ENCODE data around the gene KRT33B. TPM values are rescaled to one million over a fixed set of nuclear protein-coding genes. Genes with fewer than 3 reads are reported as not detected.

KRT33B gene
- polyA plus RNA-seq (2013, experiment 1 of 2), result not detected
- polyA plus RNA-seq (2013, experiment 2 of 2), result not detected

DNA sequence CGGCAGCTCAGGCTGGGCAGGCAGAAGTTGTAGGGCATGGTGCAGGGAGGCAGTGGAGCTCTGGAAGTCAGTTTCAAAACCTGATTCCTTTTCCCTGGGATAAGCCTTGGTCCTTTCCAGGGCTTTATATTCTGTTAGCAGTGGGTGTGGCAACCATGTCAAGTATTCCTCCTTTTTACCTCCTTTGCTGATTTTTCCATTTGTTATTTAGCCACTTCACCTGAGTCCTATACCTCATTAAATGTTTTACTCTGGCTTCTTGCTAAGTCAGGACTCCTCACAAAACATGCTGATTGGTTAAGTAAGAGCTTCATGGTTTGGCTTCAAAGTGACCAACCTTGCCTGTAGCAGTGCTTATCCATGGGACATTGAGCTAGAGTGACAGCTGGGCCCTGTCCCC, at the start of gene KRT33B:
Gene KRT33B, minus strand, starts transcription at position 101 of the 400 bp plus-strand sequence. Its CDS starts 63 bp downstream, at position 38.
- Histone ChIP-seq H3K79me2 (ENCODE audit: control insufficient read depth, insufficient read depth, low read length) (no peaks in the 10 kb centered on the region), H2BK120ac (ENCODE audit: low read depth, low read length) (no peak within 1 kb of the TSS), H4K8ac (ENCODE audit: low read depth, low read length) (no peak within 1 kb of the TSS), H2AK5ac (ENCODE audit: low read length) (no peak within 1 kb of the TSS), H3K56ac (ENCODE audit: low read length) (no peak within 1 kb of the TSS), H3K27me3 (ENCODE audit: insufficient read depth, low read length, poor library complexity) (no peaks in the 10 kb centered on the region), H3K27ac (ENCODE audit: low read depth, low read length) (no peak within 1 kb of the TSS), H3K79me1 (ENCODE audit: low read length) (no peaks in the 10 kb centered on the region), H2BK15ac (replicated peaks; ENCODE audit: low read depth) (no peak within 1 kb of the TSS), H2BK5ac (ENCODE audit: low read length) (no peak within 1 kb of the TSS), H3K23ac (ENCODE audit: low read length) (no peak within 1 kb of the TSS), H4K5ac (ENCODE audit: low read length) (no peak within 1 kb of the TSS), H3K18ac (ENCODE audit: low read length) (no peak within 1 kb of the TSS), H3K9ac (ENCODE audit: low read length) (no peak within 1 kb of the TSS), H3K4me1 (ENCODE audit: control insufficient read depth, low read depth, low read length) (no peaks in the 10 kb centered on the region), H3K4me3 (ENCODE audit: low read length) (no peak within 1 kb of the TSS), H3K4me2 (ENCODE audit: low read length) (no peak within 1 kb of the TSS), H3K36me3 (ENCODE audit: control insufficient read depth, insufficient read depth, low read length) (no peaks in the 10 kb centered on the region), H3K4ac (ENCODE audit: low read depth, low read length) (no peak within 1 kb of the TSS)
- no CpG with 5 or more reads among the region's 1 CpG for WGBS (ENCODE audit: extremely low coverage, insufficient coverage, low lambda C conversion rate)
- no peak for DNase-seq

- H3K79me2 ChIP-seq (ENCODE audit: control insufficient read depth, insufficient read depth, low read length), result no peaks in the 10 kb centered on the region
- H4K8ac ChIP-seq (ENCODE audit: low read depth, low read length), result no peak overlapping the region
- H3K79me1 ChIP-seq (ENCODE audit: low read length), result no peaks in the 10 kb centered on the region
- H3K4me2 ChIP-seq (ENCODE audit: low read length), result no peak overlapping the region
- H2BK5ac ChIP-seq (ENCODE audit: low read length), result no peak overlapping the region
- no peaks in the 10 kb centered on the region for H3K27me3 ChIP-seq (ENCODE audit: insufficient read depth, low read length, poor library complexity)
- no peak overlapping the region for H4K5ac ChIP-seq (ENCODE audit: low read length)
- no peak overlapping the region for H3K4ac ChIP-seq (ENCODE audit: low read depth, low read length)
- DNase-seq, result no peak
- no peak overlapping the region for H2BK120ac ChIP-seq (ENCODE audit: low read depth, low read length)
- H3K4me1 ChIP-seq (ENCODE audit: control insufficient read depth, low read depth, low read length), result peaks cover 5% of the 10 kb centered on the region
- H3K27ac ChIP-seq (ENCODE audit: low read depth, low read length), result no peak overlapping the region
- no peak overlapping the region for H2BK15ac ChIP-seq (replicated peaks; ENCODE audit: low read depth)
- H3K18ac ChIP-seq (ENCODE audit: low read length), result no peak overlapping the region
- WGBS (ENCODE audit: extremely low coverage, insufficient coverage, low lambda C conversion rate), result no CpG with 5 or more reads among the region's 7 CpGs
- no peaks in the 10 kb centered on the region for H3K36me3 ChIP-seq (ENCODE audit: control insufficient read depth, insufficient read depth, low read length)
- no peak overlapping the region for H3K23ac ChIP-seq (ENCODE audit: low read length)
- no peak overlapping the region for H3K9ac ChIP-seq (ENCODE audit: low read length)
- no peak overlapping the region for H3K4me3 ChIP-seq (ENCODE audit: low read length)
- H3K56ac ChIP-seq (ENCODE audit: low read length), result no peak overlapping the region
- no peak overlapping the region for H2AK5ac ChIP-seq (ENCODE audit: low read length)
These were observed 48.7 kb upstream of the KRT33B start for GRCh38 chr17:41418116-41418860.

DNA sequence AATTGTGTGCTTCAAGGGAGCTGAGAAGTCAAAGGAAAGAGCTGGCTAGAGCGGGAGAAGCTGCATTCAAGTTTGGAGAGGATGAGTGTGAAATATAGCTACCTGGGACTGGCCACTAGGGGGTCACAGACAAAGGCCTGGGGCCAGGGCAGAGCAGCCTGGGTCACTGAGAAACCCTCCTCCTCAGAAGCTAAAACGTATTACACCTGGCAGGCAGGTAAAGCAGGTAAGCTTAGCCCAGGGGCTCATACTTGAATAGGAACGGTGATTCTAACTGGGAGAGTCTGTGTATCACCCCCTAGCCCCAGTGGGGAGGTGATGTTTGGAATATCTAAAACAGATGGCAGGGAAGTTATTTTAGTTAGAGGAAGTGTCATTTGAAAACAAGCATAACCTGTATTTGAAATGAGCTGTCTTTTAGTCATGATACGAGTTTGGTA, 48.0 kb upstream of the KRT33B start:
- H4K8ac ChIP-seq (ENCODE audit: low read depth, low read length), result no peak overlapping the region
- no peak overlapping the region for H3K4me3 ChIP-seq (ENCODE audit: low read length)
- no peaks in the 10 kb centered on the region for H3K79me1 ChIP-seq (ENCODE audit: low read length)
- H3K56ac ChIP-seq (ENCODE audit: low read length), result no peak overlapping the region
- H3K9ac ChIP-seq (ENCODE audit: low read length), result no peak overlapping the region
- peaks cover 5% of the 10 kb centered on the region for H3K4me1 ChIP-seq (ENCODE audit: control insufficient read depth, low read depth, low read length)
- DNase-seq, result peak; percentile 65
- no peak overlapping the region for H2BK5ac ChIP-seq (ENCODE audit: low read length)
- H3K27me3 ChIP-seq (ENCODE audit: insufficient read depth, low read length, poor library complexity), result no peaks in the 10 kb centered on the region
- H3K27ac ChIP-seq (ENCODE audit: low read depth, low read length), result no peak overlapping the region
- no peaks in the 10 kb centered on the region for H3K36me3 ChIP-seq (ENCODE audit: control insufficient read depth, insufficient read depth, low read length)
- no peak overlapping the region for H2BK15ac ChIP-seq (replicated peaks; ENCODE audit: low read depth)
- H4K5ac ChIP-seq (ENCODE audit: low read length), result no peak overlapping the region
- no peak overlapping the region for H3K23ac ChIP-seq (ENCODE audit: low read length)
- H3K79me2 ChIP-seq (ENCODE audit: control insufficient read depth, insufficient read depth, low read length), result no peaks in the 10 kb centered on the region
- no CpG with 5 or more reads among the region's 4 CpGs for WGBS (ENCODE audit: extremely low coverage, insufficient coverage, low lambda C conversion rate)
- H3K18ac ChIP-seq (ENCODE audit: low read length), result no peak overlapping the region
- H2BK120ac ChIP-seq (ENCODE audit: low read depth, low read length), result no peak overlapping the region
- H2AK5ac ChIP-seq (ENCODE audit: low read length), result no peak overlapping the region
- H3K4ac ChIP-seq (ENCODE audit: low read depth, low read length), result no peak overlapping the region
- no peak overlapping the region for H3K4me2 ChIP-seq (ENCODE audit: low read length)

DNA sequence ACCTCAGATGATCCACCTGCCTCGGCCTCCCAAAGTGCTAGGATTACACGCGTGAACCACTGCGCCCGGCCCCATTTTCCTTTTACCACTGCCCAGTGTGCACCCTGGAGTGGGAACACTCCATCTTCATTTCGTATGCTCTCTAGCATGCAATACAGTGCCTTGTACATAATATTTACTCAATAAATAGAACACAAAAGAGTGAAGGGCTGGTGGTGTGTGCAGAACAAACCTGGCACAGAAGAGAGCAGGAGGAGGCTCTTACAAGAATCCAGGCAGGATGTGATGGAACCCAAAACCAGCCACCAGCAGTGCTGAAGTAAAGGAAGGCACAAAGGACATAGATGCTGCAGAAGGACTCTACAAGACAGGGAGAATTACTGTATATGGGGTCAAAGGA, 47.5 kb upstream of the KRT33B start:
- Histone ChIP-seq H3K27ac (ENCODE audit: low read depth, low read length) (no peak overlapping the region), H3K18ac (ENCODE audit: low read length) (no peak overlapping the region), H3K27me3 (ENCODE audit: insufficient read depth, low read length, poor library complexity) (no peaks in the 10 kb centered on the region), H3K4me2 (ENCODE audit: low read length) (no peak overlapping the region), H3K4ac (ENCODE audit: low read depth, low read length) (no peak overlapping the region), H3K79me2 (ENCODE audit: control insufficient read depth, insufficient read depth, low read length) (no peaks in the 10 kb centered on the region), H2BK120ac (ENCODE audit: low read depth, low read length) (no peak overlapping the region), H4K5ac (ENCODE audit: low read length) (no peak overlapping the region), H2AK5ac (ENCODE audit: low read length) (no peak overlapping the region), H3K79me1 (ENCODE audit: low read length) (no peaks in the 10 kb centered on the region), H3K4me3 (ENCODE audit: low read length) (no peak overlapping the region), H2BK15ac (replicated peaks; ENCODE audit: low read depth) (no peak overlapping the region), H3K9ac (ENCODE audit: low read length) (no peak overlapping the region), H3K23ac (ENCODE audit: low read length) (no peak overlapping the region), H3K4me1 (ENCODE audit: control insufficient read depth, low read depth, low read length) (peaks cover 5% of the 10 kb centered on the region), H2BK5ac (ENCODE audit: low read length) (no peak overlapping the region), H4K8ac (ENCODE audit: low read depth, low read length) (no peak overlapping the region), H3K36me3 (ENCODE audit: control insufficient read depth, insufficient read depth, low read length) (no peaks in the 10 kb centered on the region), H3K56ac (ENCODE audit: low read length) (no peak overlapping the region)
- DNase-seq, result peak; percentile 3
- WGBS (ENCODE audit: extremely low coverage, insufficient coverage, low lambda C conversion rate), result no CpG with 5 or more reads among the region's 6 CpGs

- Histone ChIP-seq H3K4me1 (ENCODE audit: control insufficient read depth, low read depth, low read length) (peaks cover 5% of the 10 kb centered on the region), H3K27me3 (ENCODE audit: insufficient read depth, low read length, poor library complexity) (no peaks in the 10 kb centered on the region), H2AK5ac (ENCODE audit: low read length) (no peak overlapping the region), H2BK120ac (ENCODE audit: low read depth, low read length) (no peak overlapping the region), H3K4ac (ENCODE audit: low read depth, low read length) (no peak overlapping the region), H3K27ac (ENCODE audit: low read depth, low read length) (no peak overlapping the region), H3K56ac (ENCODE audit: low read length) (no peak overlapping the region), H4K5ac (ENCODE audit: low read length) (no peak overlapping the region), H3K79me2 (ENCODE audit: control insufficient read depth, insufficient read depth, low read length) (no peaks in the 10 kb centered on the region), H2BK5ac (ENCODE audit: low read length) (no peak overlapping the region), H3K4me2 (ENCODE audit: low read length) (no peak overlapping the region), H4K8ac (ENCODE audit: low read depth, low read length) (no peak overlapping the region), H3K36me3 (ENCODE audit: control insufficient read depth, insufficient read depth, low read length) (no peaks in the 10 kb centered on the region), H3K9ac (ENCODE audit: low read length) (no peak overlapping the region), H3K79me1 (ENCODE audit: low read length) (no peaks in the 10 kb centered on the region), H3K23ac (ENCODE audit: low read length) (no peak overlapping the region), H2BK15ac (replicated peaks; ENCODE audit: low read depth) (no peak overlapping the region), H3K4me3 (ENCODE audit: low read length) (no peak overlapping the region), H3K18ac (ENCODE audit: low read length) (no peak overlapping the region)
- WGBS (ENCODE audit: extremely low coverage, insufficient coverage, low lambda C conversion rate), result no CpG with 5 or more reads among the region's 5 CpGs
- peak; percentile 52 for DNase-seq
These were observed 46.9 kb upstream of the KRT33B start for GRCh38 chr17:41416479-41416878.
